Measurements from ENCODE around the gene LILRA1.
"Not testable (repeated sequence)": the region's sequence is repeated elsewhere in the genome, so short reads cannot be mapped to it uniquely, and the experiment has no call there.

GRCh38 chr19:54630262-54630661, 36.8 kb downstream of the LILRA1 start, which contains the start of gene LILRB1:
- TF ChIP-seq POLR2AphosphoS5 (IDR thresholded peaks at IDR 0.05; ENCODE audit: low read depth); REST (IDR thresholded peaks at IDR 0.05; ENCODE audit: insufficient replicate concordance, low read depth): not testable (repeated sequence)

Data from HL-60 (cell line).